SU-DHL-6 (cell line): ENCODE measurements around the gene GPR84.

ENCODE experiments used
- H2AFZ ChIP-seq: fragments of 200-600 bp; sonication (generic); 2 replicates; pipeline ENCODE4 v1.6.1; 2014; ENCODE audit warnings: low read depth, mild to moderate bottlenecking, moderate library complexity, mixed read lengths, antibody characterized with exemption, low read length; ENCODE audit not compliant: severe bottlenecking
- H3F3A ChIP-seq: fragments of 200-600 bp; shearing (Covaris generic); 2 replicates; pipeline ENCODE4 v1.6.0; 2016; ENCODE audit warnings: antibody characterized with exemption, mild to moderate bottlenecking; ENCODE audit not compliant: insufficient read depth
- H3K27ac ChIP-seq: fragments of 200-600 bp; sonication (generic); 2 replicates; pipeline ENCODE4 v1.5.1; 2016; ENCODE audit warnings: low read depth, mild to moderate bottlenecking, low read length, moderate library complexity, mixed read lengths
- H3K27me3 ChIP-seq: fragments of 200-600 bp; sonication (generic), shearing (Covaris generic); 2 replicates; pipeline ENCODE4 v1.6.0; 2014; ENCODE audit warnings: mild to moderate bottlenecking, low read length
- H3K36me3 ChIP-seq: fragments of 200-600 bp; sonication (generic); 2 replicates; pipeline ENCODE4 v1.6.1; 2014; ENCODE audit warnings: mild to moderate bottlenecking, low read length, mixed read lengths
- H3K4me2 ChIP-seq: fragments of 300-600, 200-600 bp; shearing (Covaris generic), sonication (generic); 2 replicates; pipeline ENCODE4 v1.6.0; 2014; ENCODE audit warnings: low read length, low read depth, mild to moderate bottlenecking; ENCODE audit not compliant: poor library complexity, severe bottlenecking
- H3K4me3 ChIP-seq: fragments of 200-600 bp; sonication (generic); 2 replicates; pipeline ENCODE4 v1.5.1; 2014; ENCODE audit warnings: antibody characterized with exemption, low read length, mild to moderate bottlenecking, mixed read lengths; ENCODE audit not compliant: insufficient read depth, poor library complexity, severe bottlenecking
- H3K79me2 ChIP-seq: fragments of 200-600 bp; sonication (generic); 2 replicates; pipeline ENCODE4 v1.6.1; 2014; ENCODE audit warnings: mild to moderate bottlenecking, low read length, moderate library complexity; ENCODE audit not compliant: insufficient read depth
- H3K9ac ChIP-seq: fragments of 200-600 bp; sonication (generic); 2 replicates; pipeline ENCODE4 v1.7.0; 2014; ENCODE audit warnings: mild to moderate bottlenecking, low read length
- H3K9me2 ChIP-seq: fragments of 200-600 bp; sonication (generic); replicated peaks from 2 replicates; pipeline ENCODE4 v1.6.1; 2014; ENCODE audit warnings: low read length; ENCODE audit not compliant: insufficient read depth
- H3K9me3 ChIP-seq: fragments of 200-600 bp; sonication (generic); 2 replicates; pipeline ENCODE4 v1.6.1; 2014; ENCODE audit warnings: low read length, mixed read lengths; ENCODE audit not compliant: insufficient read depth
- H4K20me1 ChIP-seq: fragments of 200-600 bp; sonication (generic); 2 replicates; pipeline ENCODE4 v1.6.1; 2014; ENCODE audit warnings: low read depth, mild to moderate bottlenecking, antibody characterized with exemption, low read length, moderate library complexity, mixed read lengths
- EZH2phosphoT487 ChIP-seq: fragments of 200-600 bp; sonication (generic), shearing (Covaris generic); conservative IDR thresholded peaks from 2 replicates; pipeline ENCODE4 v1.6.1; 2018; ENCODE audit warnings: mild to moderate bottlenecking, antibody characterized with exemption, low read length, moderate library complexity, mixed read lengths
- TF ChIP-seq, protein P1 (sequence below): fragments of 200-600 bp; sonication (generic); IDR thresholded peaks from one replicate; pipeline ENCODE4 v1.5.1; 2017; ENCODE audit warnings: antibody characterized with exemption, mild to moderate bottlenecking, low read length, moderate library complexity; ENCODE audit not compliant: insufficient read depth, poor library complexity, severe bottlenecking

GPR84 gene

DNA sequence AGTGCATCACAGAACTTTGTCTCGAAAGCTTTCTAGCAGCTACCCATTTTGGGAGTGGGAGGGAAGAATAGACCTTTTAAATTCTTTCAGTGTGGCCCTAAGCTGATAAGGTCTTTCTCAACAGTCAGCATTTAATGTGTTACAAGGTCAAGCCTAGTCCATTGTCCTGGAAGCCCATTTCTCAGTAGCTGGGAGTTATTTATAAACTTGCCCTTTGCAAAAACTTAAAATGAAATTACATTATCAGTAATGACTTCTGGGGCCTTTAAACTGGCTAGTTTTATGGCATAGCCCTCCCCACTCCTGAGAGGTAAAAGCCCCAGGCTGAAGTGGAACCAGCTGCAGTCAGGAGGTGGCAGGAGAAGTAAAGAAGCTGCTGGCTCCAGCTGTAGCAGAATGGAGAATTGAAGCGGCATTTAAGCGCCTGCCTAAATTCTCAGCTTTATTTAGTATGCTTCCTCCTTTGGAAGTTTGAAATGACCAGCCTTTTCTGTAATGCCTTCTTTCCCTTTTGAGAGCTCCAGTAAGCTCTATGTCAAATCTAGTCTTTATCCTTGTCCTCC lies 26.9 kb downstream of the GPR84 start:
- Histone ChIP-seq H3K27me3 (no peaks in the 10 kb centered on the region), H3K9me2 (no peaks in the 10 kb centered on the region), H3K9ac (no peak overlapping the region), H3F3A (no peaks in the 10 kb centered on the region), H3K9me3 (no peaks in the 10 kb centered on the region), H3K4me2 (no peak overlapping the region), H2AFZ (no peak overlapping the region), H3K27ac (no peak overlapping the region), H3K36me3 (no peaks in the 10 kb centered on the region), H3K4me3 (no peak overlapping the region), H4K20me1 (peaks cover 4% of the 10 kb centered on the region; the same call in 1 of the 2 replicates), H3K79me2 (no peaks in the 10 kb centered on the region)
- no peak for TF ChIP-seq EZH2phosphoT487
- TF ChIP-seq, protein P1, sequence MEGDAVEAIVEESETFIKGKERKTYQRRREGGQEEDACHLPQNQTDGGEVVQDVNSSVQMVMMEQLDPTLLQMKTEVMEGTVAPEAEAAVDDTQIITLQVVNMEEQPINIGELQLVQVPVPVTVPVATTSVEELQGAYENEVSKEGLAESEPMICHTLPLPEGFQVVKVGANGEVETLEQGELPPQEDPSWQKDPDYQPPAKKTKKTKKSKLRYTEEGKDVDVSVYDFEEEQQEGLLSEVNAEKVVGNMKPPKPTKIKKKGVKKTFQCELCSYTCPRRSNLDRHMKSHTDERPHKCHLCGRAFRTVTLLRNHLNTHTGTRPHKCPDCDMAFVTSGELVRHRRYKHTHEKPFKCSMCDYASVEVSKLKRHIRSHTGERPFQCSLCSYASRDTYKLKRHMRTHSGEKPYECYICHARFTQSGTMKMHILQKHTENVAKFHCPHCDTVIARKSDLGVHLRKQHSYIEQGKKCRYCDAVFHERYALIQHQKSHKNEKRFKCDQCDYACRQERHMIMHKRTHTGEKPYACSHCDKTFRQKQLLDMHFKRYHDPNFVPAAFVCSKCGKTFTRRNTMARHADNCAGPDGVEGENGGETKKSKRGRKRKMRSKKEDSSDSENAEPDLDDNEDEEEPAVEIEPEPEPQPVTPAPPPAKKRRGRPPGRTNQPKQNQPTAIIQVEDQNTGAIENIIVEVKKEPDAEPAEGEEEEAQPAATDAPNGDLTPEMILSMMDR, result no peak

- Histone ChIP-seq H3K27ac (no peak overlapping the region), H3F3A (no peaks in the 10 kb centered on the region), H3K4me3 (no peak overlapping the region), H2AFZ (no peak overlapping the region), H3K36me3 (no peaks in the 10 kb centered on the region), H3K27me3 (no peaks in the 10 kb centered on the region), H3K9me3 (no peaks in the 10 kb centered on the region), H3K9me2 (no peaks in the 10 kb centered on the region), H3K79me2 (no peaks in the 10 kb centered on the region; the same call in 1 of the 2 replicates), H3K9ac (no peak overlapping the region), H3K4me2 (no peak overlapping the region), H4K20me1 (peaks cover 4% of the 10 kb centered on the region; the same call in 1 of the 2 replicates)
- TF ChIP-seq, protein P1, result no peak
- no peak for TF ChIP-seq EZH2phosphoT487
Observed at GRCh38 chr12:54333420-54334034, 30.8 kb downstream of the GPR84 start.

DNA sequence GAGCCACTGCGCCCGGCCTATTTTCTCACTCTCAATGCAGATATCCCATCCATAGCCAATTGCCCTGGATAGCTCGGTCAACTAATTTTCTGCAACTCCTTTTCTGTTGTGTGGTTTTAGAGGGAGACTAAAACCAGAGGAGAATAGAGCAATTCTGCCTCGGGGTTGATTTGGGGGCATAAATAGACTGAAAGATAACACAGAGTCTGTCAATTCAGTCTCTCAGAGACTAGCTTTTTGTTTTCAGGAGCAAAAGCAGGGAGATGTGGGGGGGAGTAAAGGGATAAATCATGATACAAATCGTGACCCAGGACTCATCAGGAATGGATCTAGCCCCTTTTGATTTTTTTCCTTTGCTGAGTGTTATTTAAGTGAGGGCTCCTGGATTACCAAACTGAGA lies 32.8 kb downstream of the GPR84 start:
- Histone ChIP-seq H3K9ac (no peak overlapping the region), H3F3A (no peaks in the 10 kb centered on the region), H3K9me3 (no peaks in the 10 kb centered on the region), H3K4me3 (no peak overlapping the region), H4K20me1 (peaks cover 4% of the 10 kb centered on the region; the same call in 1 of the 2 replicates), H3K27ac (no peak overlapping the region), H3K4me2 (no peak overlapping the region), H3K27me3 (no peaks in the 10 kb centered on the region), H3K79me2 (peaks cover 3% of the 10 kb centered on the region; the same call in 1 of the 2 replicates), H2AFZ (no peak overlapping the region), H3K9me2 (no peaks in the 10 kb centered on the region), H3K36me3 (no peaks in the 10 kb centered on the region)
- TF ChIP-seq, protein P1, result no peak
- TF ChIP-seq EZH2phosphoT487, result no peak
